ENCODE data around the gene NT5C1B.

DNA sequence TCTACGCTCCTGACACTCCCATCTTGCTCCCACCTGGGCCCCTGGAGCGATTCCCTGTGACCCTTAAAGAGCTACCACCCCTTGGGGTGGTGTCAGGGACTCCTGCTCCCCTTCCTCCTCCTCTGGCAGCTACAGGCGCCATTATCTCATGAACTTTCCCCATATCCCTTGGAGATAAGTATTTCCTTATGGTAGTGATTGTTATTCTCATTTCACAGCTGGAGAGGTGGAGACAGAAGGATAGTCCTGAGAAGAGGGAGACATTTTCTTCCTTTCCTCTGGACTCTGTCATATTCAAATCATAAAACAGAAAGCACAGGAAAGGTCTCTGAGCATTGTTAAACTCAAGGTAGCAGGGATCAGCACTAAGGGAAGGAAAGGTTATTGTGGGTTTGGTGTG lies 63.5 kb downstream of the NT5C1B start:
- TF ChIP-seq, protein P1, sequence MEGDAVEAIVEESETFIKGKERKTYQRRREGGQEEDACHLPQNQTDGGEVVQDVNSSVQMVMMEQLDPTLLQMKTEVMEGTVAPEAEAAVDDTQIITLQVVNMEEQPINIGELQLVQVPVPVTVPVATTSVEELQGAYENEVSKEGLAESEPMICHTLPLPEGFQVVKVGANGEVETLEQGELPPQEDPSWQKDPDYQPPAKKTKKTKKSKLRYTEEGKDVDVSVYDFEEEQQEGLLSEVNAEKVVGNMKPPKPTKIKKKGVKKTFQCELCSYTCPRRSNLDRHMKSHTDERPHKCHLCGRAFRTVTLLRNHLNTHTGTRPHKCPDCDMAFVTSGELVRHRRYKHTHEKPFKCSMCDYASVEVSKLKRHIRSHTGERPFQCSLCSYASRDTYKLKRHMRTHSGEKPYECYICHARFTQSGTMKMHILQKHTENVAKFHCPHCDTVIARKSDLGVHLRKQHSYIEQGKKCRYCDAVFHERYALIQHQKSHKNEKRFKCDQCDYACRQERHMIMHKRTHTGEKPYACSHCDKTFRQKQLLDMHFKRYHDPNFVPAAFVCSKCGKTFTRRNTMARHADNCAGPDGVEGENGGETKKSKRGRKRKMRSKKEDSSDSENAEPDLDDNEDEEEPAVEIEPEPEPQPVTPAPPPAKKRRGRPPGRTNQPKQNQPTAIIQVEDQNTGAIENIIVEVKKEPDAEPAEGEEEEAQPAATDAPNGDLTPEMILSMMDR (IDR thresholded peaks at IDR 0.05): no peak
- TF ChIP-seq EZH2 (IDR thresholded peaks at IDR 0.05): no peak
